ENCODE data around the gene RPL27.

The RPL27 gene

DNA sequence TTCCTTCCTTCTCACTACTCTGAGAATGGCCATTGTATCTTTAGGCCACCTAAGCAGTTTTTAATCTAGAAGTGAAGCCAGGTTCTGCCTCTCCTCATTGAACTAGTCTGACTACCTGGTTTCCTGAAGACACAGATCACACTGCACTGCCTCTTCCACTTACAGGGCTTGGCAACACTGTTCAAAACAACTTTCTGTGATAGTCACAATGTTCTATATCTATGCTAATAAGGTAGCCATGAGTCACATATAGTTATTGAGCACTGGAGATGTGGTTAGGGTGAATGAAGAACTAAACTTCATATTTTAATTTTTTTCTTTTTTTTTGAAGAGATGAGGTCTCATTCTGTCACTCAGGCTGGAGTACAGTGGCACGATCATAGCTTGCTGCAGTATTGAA, 53.8 kb downstream of the RPL27 start:
- no peak for DNase-seq (ENCODE audit: low spot score)
